GM12878 (cell line): ENCODE measurements around the gene OR2A5. TPM values are rescaled to one million over a fixed set of nuclear protein-coding genes. Genes with fewer than 3 reads are reported as not detected.

Experiments
- ATAC-seq: fragments of 200-7000 bp; cut with Tn5 transposase; 3 replicates; pipeline ENCODE4 v1.9.1; 2020; ENCODE audit warnings: mild to moderate bottlenecking, moderate library complexity
- BruUV-seq: library from RNA; stranded (reverse); fragments of 400-500 nt; replicated peaks from 2 replicates; lab custom pipeline; 2021; lab: Mats Ljungman, UMichigan
- CTCF ChIA-PET: fragments of 300-600 bp; sonication (Branson Sonifier 250); formaldehyde crosslinking; extraction: SDS; loops from one replicate; lab custom pipeline; 2021; ENCODE audit warnings: inconsistent platforms; lab: Yijun Ruan, JAX
- POLR2A ChIA-PET: fragments of 350-600 bp; formaldehyde crosslinking; extraction: SDS; loops from one replicate; lab custom pipeline; 2021; ENCODE audit warnings: inconsistent platforms; lab: Charles Lee
- RAD21 ChIA-PET: fragments of 300-600 bp; sonication (Branson Sonifier 250); formaldehyde crosslinking; loops from one replicate; lab custom pipeline; 2023; ENCODE audit warnings: antibody characterized with exemption; ENCODE audit not compliant: unreplicated experiment; lab: Charles Lee
- SMC1A ChIA-PET: fragments of 300-600 bp; sonication (Branson Sonifier 250); formaldehyde crosslinking; loops from one replicate; lab custom pipeline; 2023; ENCODE audit not compliant: unreplicated experiment, uncharacterized antibody; lab: Charles Lee
- DNase-seq: peaks from one replicate; pipeline ENCODE4 v3.0.0-alpha.2; 2011; ENCODE audit warnings: low read depth, low spot score
- FAIRE-seq: peaks from 3 replicates; lab custom pipeline; 2011; peaks lifted over from hg19 to GRCh38; lab: Jason Lieb, UNC
- H2AFZ ChIP-seq: 2 replicates; pipeline ENCODE4 v1.6.0; 2011; ENCODE audit warnings: low read depth, low read length, control low read depth; ENCODE audit not compliant: control insufficient read depth
- H3K27ac ChIP-seq: 2 replicates; pipeline ENCODE4 v1.5.1; 2011; ENCODE audit warnings: control low read depth; ENCODE audit not compliant: control insufficient read depth, insufficient read depth
- H3K27me3 ChIP-seq, 2 experiments: replicated peaks in 1 of 2; 2 replicates each; pipeline versions ENCODE4 v1.6.0 to v1.6.1; 2011; ENCODE audit warnings: low read length in 1 of 2; ENCODE audit not compliant: control insufficient read depth in 2 of 2, insufficient read depth in 2 of 2
- H3K36me3 ChIP-seq, 2 experiments: 2 replicates each; pipeline ENCODE4 v1.5.1; 2011; ENCODE audit warnings: low read length in 1 of 2; ENCODE audit not compliant: control insufficient read depth in 2 of 2, insufficient read depth in 2 of 2
- H3K4me1 ChIP-seq: 2 replicates; pipeline ENCODE4 v1.6.1; 2011; ENCODE audit warnings: mild to moderate bottlenecking, low read length, moderate library complexity, mixed read lengths; ENCODE audit not compliant: control insufficient read depth, insufficient read depth
- H3K4me2 ChIP-seq: 2 replicates; pipeline ENCODE4 v1.6.0; 2011; ENCODE audit warnings: control low read depth; ENCODE audit not compliant: control insufficient read depth, insufficient read depth
- H3K4me3 ChIP-seq: fragments of 200-600 bp; sonication (generic); 2 replicates; pipeline ENCODE4 v1.5.1; 2016
- H3K79me2 ChIP-seq: 2 replicates; pipeline ENCODE4 v1.6.0; 2011; ENCODE audit warnings: low read length; ENCODE audit not compliant: control insufficient read depth, insufficient read depth
- H3K9ac ChIP-seq: 2 replicates; pipeline ENCODE4 v1.8.0; 2011; ENCODE audit warnings: low read length, control low read depth, mixed read lengths; ENCODE audit not compliant: control insufficient read depth, insufficient read depth
- H3K9me3 ChIP-seq: replicated peaks from 3 replicates; pipeline ENCODE4 v1.5.1; 2011; ENCODE audit warnings: mild to moderate bottlenecking, low read length; ENCODE audit not compliant: control insufficient read depth, insufficient read depth
- H4K20me1 ChIP-seq: 2 replicates; pipeline ENCODE4 v1.6.0; 2011; ENCODE audit not compliant: control insufficient read depth, insufficient read depth
- BCL11A ChIP-seq: IDR thresholded peaks from 2 replicates; pipeline ENCODE4 v1.6.1; 2011; ENCODE audit warnings: low read depth, low read length
- BCL3 ChIP-seq: IDR thresholded peaks from 2 replicates; pipeline ENCODE4 v1.6.1; 2011; ENCODE audit warnings: borderline replicate concordance, low read depth, mild to moderate bottlenecking, moderate library complexity, low read length; ENCODE audit not compliant: insufficient read depth, poor library complexity, severe bottlenecking
- BHLHE40 ChIP-seq, 2 experiments: fragments of 450-650 bp in 1 of 2; IDR thresholded peaks; 2 replicates each; pipeline ENCODE4 v1.6.1; 2011 to 2017; ENCODE audit warnings: low read depth in 2 of 2, borderline replicate concordance in 1 of 2, improper control_type of control experiment in 1 of 2, low read length in 1 of 2, mild to moderate bottlenecking in 1 of 2
- HSF1 ChIP-seq: fragments of 150-350 bp; IDR thresholded peaks from 2 replicates; pipeline ENCODE4 v1.6.1; 2014; ENCODE audit warnings: mild to moderate bottlenecking, low read depth, low read length
- JUND ChIP-seq: IDR thresholded peaks from 2 replicates; pipeline ENCODE4 v1.6.1; 2012; ENCODE audit warnings: low read depth, mild to moderate bottlenecking, low read length, improper control_type of control experiment, moderate library complexity
- LARP7 ChIP-seq: fragments of 450-650 bp; IDR thresholded peaks from 2 replicates; pipeline ENCODE4 v1.6.1; 2017; ENCODE audit warnings: mild to moderate bottlenecking
- MYB ChIP-seq: fragments of 150-350 bp; IDR thresholded peaks from 2 replicates; pipeline ENCODE4 v1.6.1; 2014; ENCODE audit warnings: mild to moderate bottlenecking, low read depth, low read length, borderline replicate concordance
- PAX8 ChIP-seq: fragments of 450-650 bp; IDR thresholded peaks from 2 replicates; pipeline ENCODE4 v1.6.1; 2017; ENCODE audit warnings: mild to moderate bottlenecking, moderate library complexity
- RUNX3 ChIP-seq: IDR thresholded peaks from 2 replicates; pipeline ENCODE4 v1.6.1; 2012; ENCODE audit warnings: low read length, inconsistent platforms
- TCF3 ChIP-seq: IDR thresholded peaks from 2 replicates; pipeline ENCODE4 v1.6.1; 2012; ENCODE audit warnings: low read depth, mild to moderate bottlenecking, low read length, borderline replicate concordance; ENCODE audit not compliant: insufficient read depth
- YBX1 ChIP-seq: fragments of 450-650 bp; IDR thresholded peaks from 2 replicates; pipeline ENCODE4 v1.6.1; 2016; ENCODE audit warnings: antibody characterized with exemption
- ZBED1 ChIP-seq: IDR thresholded peaks from 2 replicates; pipeline ENCODE4 v1.6.1; 2016; ENCODE audit warnings: borderline replicate concordance
- ZZZ3 ChIP-seq: IDR thresholded peaks from 2 replicates; pipeline ENCODE4 v1.6.1; 2011; ENCODE audit warnings: low read depth; ENCODE audit not compliant: control insufficient read depth, insufficient read length
- in situ Hi-C: fragments of 300-500 bp; cut with MboI; formaldehyde crosslinking; loops from 9 replicates; pipeline ENCODE4 v1.14.3; 2018; ENCODE audit warnings: mixed read lengths
- intact Hi-C: fragments of 100-400 bp; cut with micrococcal nuclease; formaldehyde crosslinking; loops from one replicate; pipeline ENCODE4 v1.14.2; 2022; ENCODE audit not compliant: unreplicated experiment
- polyA plus RNA-seq, 11 experiments: library from polyadenylated mRNA; depleted of rRNA in 4 of 11; unstranded in 6 of 11; stranded (reverse) in 5 of 11; fragments of >200 nt; fragmentation: Nextera tagmentation in 4 of 11; fragmentation: Illumina TruSeq in 1 of 11; extraction: Ambion mirVana in 4 of 11; extraction: Trizol in 1 of 11; gene quantifications; 1 replicate in 1 of 11; 2 replicates in 10 of 11; pipeline versions ENCODE4 v1.2.1 to v1.2.3, GENCODE V29; 2011 to 2016; ENCODE audit warnings: inconsistent platforms in 2 of 11, missing spikeins in 2 of 11, low read depth in 1 of 11
- total RNA-seq, 4 experiments: library from RNA; depleted of rRNA in 3 of 4; stranded (reverse); fragments of >200 nt in 3 of 4; fragmentation: Illumina TruSeq in 1 of 4; extraction: Trizol in 1 of 4; gene quantifications; 2 replicates each; pipeline versions ENCODE4 v1.2.1 to v1.2.3, GENCODE V29; 2013 to 2021
- TF ChIP-seq, protein P1 (sequence below): fragments of 450-650 bp; IDR thresholded peaks from 2 replicates; pipeline ENCODE4 v1.6.1; 2016; ENCODE audit warnings: mild to moderate bottlenecking
- TF ChIP-seq, protein P2 (sequence below): IDR thresholded peaks from 2 replicates; pipeline ENCODE4 v1.6.1; 2012; ENCODE audit warnings: low read depth, low read length, improper control_type of control experiment

The OR2A5 gene
- total and polyA plus RNA-seq, 10 of the 15 experiments (the other 5 are each of a cell fraction or from before 2014, with no cell fraction given) = 0.19 TPM; not detected in 9

DNA sequence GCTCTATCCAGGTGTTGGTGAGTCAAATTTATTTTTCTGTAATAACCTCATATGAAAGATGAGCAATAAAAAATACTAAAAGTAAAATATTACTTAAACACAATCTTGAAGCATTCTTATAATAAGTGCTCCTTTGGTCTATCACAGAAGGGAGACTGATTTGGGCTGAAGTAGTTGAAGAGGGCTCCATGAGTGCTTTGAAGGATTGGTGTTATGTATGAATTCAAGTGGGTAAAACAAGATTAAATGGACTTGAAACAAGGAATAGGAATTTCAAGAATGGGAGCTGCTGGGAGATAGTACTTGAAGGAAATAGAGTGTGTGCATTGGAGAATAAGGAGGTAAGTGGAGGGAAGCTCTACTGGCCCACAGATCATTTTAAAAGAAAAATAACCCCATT is 53.3 kb downstream of the OR2A5 start:
- no peak overlapping the region for H2AFZ ChIP-seq
- H3K9me3 ChIP-seq = no peaks in the 10 kb centered on the region
- SMC1A ChIA-PET = no interaction called here
- H3K4me2 ChIP-seq = no peak overlapping the region
- no peaks in the 10 kb centered on the region for H3K27me3 ChIP-seq
- RAD21 ChIA-PET = no interaction called here
- in situ Hi-C loops (no loop called here), intact Hi-C loops (no loop called here)
- no peak overlapping the region for H3K4me3 ChIP-seq
- TF ChIP-seq JUND (no peak), YBX1 (no peak), ZZZ3 (no peak), BCL3 (no peak), HSF1 (no peak), PAX8 (no peak), LARP7 (no peak), TCF3 (no peak), MYB (no peak), BHLHE40 (IDR thresholded peaks at IDR 0.05; ENCODE audit: borderline replicate concordance in 1 of 2, low read depth in 2 of 2, low read length in 1 of 2) (no peak), RUNX3 (no peak), ZBED1 (no peak), BCL11A (no peak)
- TF ChIP-seq, protein P1, sequence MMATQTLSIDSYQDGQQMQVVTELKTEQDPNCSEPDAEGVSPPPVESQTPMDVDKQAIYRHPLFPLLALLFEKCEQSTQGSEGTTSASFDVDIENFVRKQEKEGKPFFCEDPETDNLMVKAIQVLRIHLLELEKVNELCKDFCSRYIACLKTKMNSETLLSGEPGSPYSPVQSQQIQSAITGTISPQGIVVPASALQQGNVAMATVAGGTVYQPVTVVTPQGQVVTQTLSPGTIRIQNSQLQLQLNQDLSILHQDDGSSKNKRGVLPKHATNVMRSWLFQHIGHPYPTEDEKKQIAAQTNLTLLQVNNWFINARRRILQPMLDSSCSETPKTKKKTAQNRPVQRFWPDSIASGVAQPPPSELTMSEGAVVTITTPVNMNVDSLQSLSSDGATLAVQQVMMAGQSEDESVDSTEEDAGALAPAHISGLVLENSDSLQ = no peak
- TF ChIP-seq, protein P2, sequence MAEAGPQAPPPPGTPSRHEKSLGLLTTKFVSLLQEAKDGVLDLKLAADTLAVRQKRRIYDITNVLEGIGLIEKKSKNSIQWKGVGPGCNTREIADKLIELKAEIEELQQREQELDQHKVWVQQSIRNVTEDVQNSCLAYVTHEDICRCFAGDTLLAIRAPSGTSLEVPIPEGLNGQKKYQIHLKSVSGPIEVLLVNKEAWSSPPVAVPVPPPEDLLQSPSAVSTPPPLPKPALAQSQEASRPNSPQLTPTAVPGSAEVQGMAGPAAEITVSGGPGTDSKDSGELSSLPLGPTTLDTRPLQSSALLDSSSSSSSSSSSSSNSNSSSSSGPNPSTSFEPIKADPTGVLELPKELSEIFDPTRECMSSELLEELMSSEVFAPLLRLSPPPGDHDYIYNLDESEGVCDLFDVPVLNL = no peak
- ATAC-seq (no peak), FAIRE-seq (no peak), DNase-seq (no peak)
- no peaks in the 10 kb centered on the region for H3K79me2 ChIP-seq
- POLR2A ChIA-PET = no interaction called here
- CTCF ChIA-PET = no interaction called here
- H4K20me1 ChIP-seq = no peaks in the 10 kb centered on the region
- no peak overlapping the region for H3K27ac ChIP-seq
- no peak overlapping the region for H3K9ac ChIP-seq
- H3K36me3 ChIP-seq = no peaks in the 10 kb centered on the region
- no TSS peak for BruUV-seq
- H3K4me1 ChIP-seq = no peaks in the 10 kb centered on the region
